Neutrophil (primary cell): ENCODE results near the gene CREBBP.

Experiments used
- H3K27ac ChIP-seq: fragments of 200-600 bp; sonication (generic); 2 replicates; pipeline ENCODE4 v1.5.1; 2016; ENCODE audit warnings: mild to moderate bottlenecking, moderate library complexity
- H3K27me3 ChIP-seq: fragments of 200-600 bp; sonication (generic); 2 replicates; pipeline ENCODE4 v1.6.0; 2016; ENCODE audit warnings: mild to moderate bottlenecking
- H3K36me3 ChIP-seq: fragments of 200-600 bp; sonication (generic); 2 replicates; pipeline ENCODE4 v1.5.1; 2017
- H3K4me1 ChIP-seq, 2 experiments: fragments of 200-600 bp in 1 of 2; sonication (generic) in 1 of 2; 1 replicate in 1 of 2; 2 replicates in 1 of 2; pipeline versions ENCODE4 v1.5.1 to v1.6.1; 2013 to 2016; ENCODE audit warnings: low read depth in 1 of 2, low read length in 1 of 2, mild to moderate bottlenecking in 1 of 2, moderate library complexity in 1 of 2; ENCODE audit not compliant: control insufficient read depth in 1 of 2, insufficient read depth in 1 of 2
- H3K4me3 ChIP-seq, 2 experiments: fragments of 200-600 bp in 1 of 2; sonication (generic) in 1 of 2; 1 replicate in 1 of 2; 2 replicates in 1 of 2; pipeline ENCODE4 v1.5.1; 2013 to 2016; ENCODE audit warnings: low read depth in 1 of 2, low read length in 1 of 2, mild to moderate bottlenecking in 1 of 2, moderate library complexity in 1 of 2
- H3K9me3 ChIP-seq: fragments of 200-600 bp; sonication (generic); 2 replicates; pipeline ENCODE4 v1.5.1; 2016
- TF ChIP-seq, protein P1 (sequence below): fragments of 200-600 bp; sonication (generic); IDR thresholded peaks from 2 replicates; pipeline ENCODE4 v1.5.1; 2016; ENCODE audit warnings: antibody characterized with exemption

The CREBBP gene

GRCh38 chr16:3735541-3735940, 145.0 kb downstream of the CREBBP start:
- H3K9me3 ChIP-seq: no peaks in the 10 kb centered on the region
- H3K27me3 ChIP-seq: no peaks in the 10 kb centered on the region
- no peak overlapping the region for H3K4me3 ChIP-seq
- TF ChIP-seq, protein P1, sequence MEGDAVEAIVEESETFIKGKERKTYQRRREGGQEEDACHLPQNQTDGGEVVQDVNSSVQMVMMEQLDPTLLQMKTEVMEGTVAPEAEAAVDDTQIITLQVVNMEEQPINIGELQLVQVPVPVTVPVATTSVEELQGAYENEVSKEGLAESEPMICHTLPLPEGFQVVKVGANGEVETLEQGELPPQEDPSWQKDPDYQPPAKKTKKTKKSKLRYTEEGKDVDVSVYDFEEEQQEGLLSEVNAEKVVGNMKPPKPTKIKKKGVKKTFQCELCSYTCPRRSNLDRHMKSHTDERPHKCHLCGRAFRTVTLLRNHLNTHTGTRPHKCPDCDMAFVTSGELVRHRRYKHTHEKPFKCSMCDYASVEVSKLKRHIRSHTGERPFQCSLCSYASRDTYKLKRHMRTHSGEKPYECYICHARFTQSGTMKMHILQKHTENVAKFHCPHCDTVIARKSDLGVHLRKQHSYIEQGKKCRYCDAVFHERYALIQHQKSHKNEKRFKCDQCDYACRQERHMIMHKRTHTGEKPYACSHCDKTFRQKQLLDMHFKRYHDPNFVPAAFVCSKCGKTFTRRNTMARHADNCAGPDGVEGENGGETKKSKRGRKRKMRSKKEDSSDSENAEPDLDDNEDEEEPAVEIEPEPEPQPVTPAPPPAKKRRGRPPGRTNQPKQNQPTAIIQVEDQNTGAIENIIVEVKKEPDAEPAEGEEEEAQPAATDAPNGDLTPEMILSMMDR: no peak
- no peaks in the 10 kb centered on the region for H3K4me1 ChIP-seq
- H3K27ac ChIP-seq: no peak overlapping the region
- H3K36me3 ChIP-seq: peaks cover 100% of the 10 kb centered on the region

DNA sequence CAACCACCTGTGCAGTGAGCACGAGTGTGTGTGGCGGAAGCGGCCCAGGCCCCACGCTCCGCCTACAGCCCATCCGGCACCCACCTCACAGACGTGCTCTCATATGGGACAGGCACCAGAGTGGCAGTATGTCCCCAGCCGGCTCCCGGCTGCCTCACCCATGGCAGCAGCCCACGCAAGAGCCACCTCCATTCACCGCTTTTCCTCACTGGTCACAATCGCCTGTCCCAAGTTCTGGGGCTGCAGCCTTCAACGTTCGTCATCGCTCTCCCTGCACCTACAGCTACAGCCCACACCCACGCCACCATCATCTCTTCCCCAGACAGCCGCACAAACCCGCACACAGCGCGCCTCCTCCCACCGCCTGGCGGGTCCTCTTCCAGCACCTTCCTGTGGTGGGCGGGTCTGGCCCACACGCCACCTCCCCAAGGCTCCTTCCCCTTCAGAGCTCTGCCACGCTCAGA, 145.7 kb downstream of the CREBBP start:
- H3K36me3 ChIP-seq: peaks cover 100% of the 10 kb centered on the region
- H3K4me1 ChIP-seq: no peaks in the 10 kb centered on the region
- no peak overlapping the region for H3K27ac ChIP-seq
- H3K4me3 ChIP-seq: no peak overlapping the region
- H3K27me3 ChIP-seq: no peaks in the 10 kb centered on the region
- TF ChIP-seq, protein P1: no peak
- H3K9me3 ChIP-seq: no peaks in the 10 kb centered on the region

- no peaks in the 10 kb centered on the region for H3K27me3 ChIP-seq
- no peak overlapping the region for H3K4me3 ChIP-seq
- H3K27ac ChIP-seq: no peak overlapping the region
- peaks cover 100% of the 10 kb centered on the region for H3K36me3 ChIP-seq
- no peaks in the 10 kb centered on the region for H3K9me3 ChIP-seq
- TF ChIP-seq, protein P1: no peak
- H3K4me1 ChIP-seq: no peaks in the 10 kb centered on the region
Observed at GRCh38 chr16:3734084-3734757, 146.3 kb downstream of the CREBBP start.

DNA sequence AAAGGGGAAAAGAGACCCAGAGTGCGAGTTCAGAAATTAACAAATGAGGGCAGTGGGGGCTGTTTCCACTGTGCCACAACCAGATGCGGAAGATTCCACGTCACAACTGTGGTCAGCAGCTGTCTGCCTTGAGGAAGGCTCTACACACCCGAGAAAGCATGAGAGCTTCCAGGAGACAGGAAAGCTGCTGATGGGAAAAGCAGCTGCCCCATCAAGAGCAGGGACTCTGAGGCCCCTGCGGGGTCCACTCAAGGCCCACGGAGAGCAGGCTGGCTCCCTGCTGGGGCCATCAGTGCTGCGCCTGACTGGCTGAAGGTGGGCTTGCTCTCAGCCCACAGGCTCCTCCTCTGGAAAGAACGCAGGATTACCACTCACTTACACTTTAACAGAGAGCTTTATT, 148.3 kb downstream of the CREBBP start:
- Histone ChIP-seq H3K4me1 (no peaks in the 10 kb centered on the region), H3K27ac (no peak overlapping the region), H3K36me3 (peaks cover 98% of the 10 kb centered on the region), H3K4me3 (no peak overlapping the region), H3K9me3 (no peaks in the 10 kb centered on the region), H3K27me3 (no peaks in the 10 kb centered on the region)
- TF ChIP-seq, protein P1: no peak

GRCh38 chr16:3731126-3731935, 149.2 kb downstream of the CREBBP start:
- no peaks in the 10 kb centered on the region for H3K27me3 ChIP-seq
- H3K4me3 ChIP-seq: no peak overlapping the region
- no peak overlapping the region for H3K27ac ChIP-seq
- no peaks in the 10 kb centered on the region for H3K4me1 ChIP-seq
- TF ChIP-seq, protein P1: no peak
- peaks cover 98% of the 10 kb centered on the region for H3K36me3 ChIP-seq
- H3K9me3 ChIP-seq: no peaks in the 10 kb centered on the region
